Measurements from ENCODE around the gene TSTD1. TPM values are rescaled to one million over a fixed set of nuclear protein-coding genes. Genes with fewer than 3 reads are reported as not detected.

TSTD1 gene
- total RNA-seq, 1 donor from 2014 or later = 0.73 TPM

GRCh38 chr1:161079436-161080110, 40.8 kb upstream of the TSTD1 start:
- H3K4me3 Mint-ChIP-seq (ENCODE audit: unreplicated experiment) = no peak overlapping the region
- TF ChIP-seq, protein P1, sequence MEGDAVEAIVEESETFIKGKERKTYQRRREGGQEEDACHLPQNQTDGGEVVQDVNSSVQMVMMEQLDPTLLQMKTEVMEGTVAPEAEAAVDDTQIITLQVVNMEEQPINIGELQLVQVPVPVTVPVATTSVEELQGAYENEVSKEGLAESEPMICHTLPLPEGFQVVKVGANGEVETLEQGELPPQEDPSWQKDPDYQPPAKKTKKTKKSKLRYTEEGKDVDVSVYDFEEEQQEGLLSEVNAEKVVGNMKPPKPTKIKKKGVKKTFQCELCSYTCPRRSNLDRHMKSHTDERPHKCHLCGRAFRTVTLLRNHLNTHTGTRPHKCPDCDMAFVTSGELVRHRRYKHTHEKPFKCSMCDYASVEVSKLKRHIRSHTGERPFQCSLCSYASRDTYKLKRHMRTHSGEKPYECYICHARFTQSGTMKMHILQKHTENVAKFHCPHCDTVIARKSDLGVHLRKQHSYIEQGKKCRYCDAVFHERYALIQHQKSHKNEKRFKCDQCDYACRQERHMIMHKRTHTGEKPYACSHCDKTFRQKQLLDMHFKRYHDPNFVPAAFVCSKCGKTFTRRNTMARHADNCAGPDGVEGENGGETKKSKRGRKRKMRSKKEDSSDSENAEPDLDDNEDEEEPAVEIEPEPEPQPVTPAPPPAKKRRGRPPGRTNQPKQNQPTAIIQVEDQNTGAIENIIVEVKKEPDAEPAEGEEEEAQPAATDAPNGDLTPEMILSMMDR (IDR thresholded peaks at IDR 0.05) = no peak
- H3K27me3 Mint-ChIP-seq (ENCODE audit: unreplicated experiment) = no peaks in the 10 kb centered on the region
- H3K4me1 Mint-ChIP-seq (ENCODE audit: unreplicated experiment) = peaks cover 7% of the 10 kb centered on the region
- no peaks in the 10 kb centered on the region for H3K9me3 Mint-ChIP-seq (ENCODE audit: unreplicated experiment)
- no peak for DNase-seq (ENCODE audit: extremely low spot score, unreplicated experiment)
- no peak overlapping the region for H3K27ac Mint-ChIP-seq (ENCODE audit: unreplicated experiment)
- H3K36me3 Mint-ChIP-seq (ENCODE audit: unreplicated experiment) = no peaks in the 10 kb centered on the region

DNA sequence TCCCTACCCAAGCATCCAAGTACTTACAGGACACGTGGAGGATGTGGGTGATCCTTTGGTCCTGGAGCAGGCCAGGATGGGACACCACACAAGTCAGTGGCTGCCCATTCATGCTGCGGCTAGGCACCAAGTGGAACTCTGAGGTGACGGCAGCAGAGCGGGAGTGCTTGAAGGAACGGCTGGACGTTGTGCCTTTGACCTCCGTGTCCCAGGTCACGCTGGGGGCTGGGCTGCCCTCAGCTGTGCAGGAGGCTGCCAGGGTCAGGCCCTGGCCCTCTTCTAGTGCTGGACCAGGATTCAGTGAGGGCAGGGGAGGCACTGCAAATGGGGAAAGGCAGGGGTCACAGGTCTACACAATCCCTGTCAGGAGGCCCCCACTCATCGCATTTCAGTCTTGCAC, 38.7 kb upstream of the TSTD1 start:
- TF ChIP-seq, protein P1 (IDR thresholded peaks at IDR 0.05) = no peak
- no peak overlapping the region for H3K4me3 Mint-ChIP-seq (ENCODE audit: unreplicated experiment)
- no peak for DNase-seq (ENCODE audit: extremely low spot score, unreplicated experiment)
- no peak overlapping the region for H3K27ac Mint-ChIP-seq (ENCODE audit: unreplicated experiment)
- H3K4me1 Mint-ChIP-seq (ENCODE audit: unreplicated experiment) = no peaks in the 10 kb centered on the region
- H3K9me3 Mint-ChIP-seq (ENCODE audit: unreplicated experiment) = no peaks in the 10 kb centered on the region
- H3K36me3 Mint-ChIP-seq (ENCODE audit: unreplicated experiment) = no peaks in the 10 kb centered on the region
- H3K27me3 Mint-ChIP-seq (ENCODE audit: unreplicated experiment) = no peaks in the 10 kb centered on the region

- Mint-ChIP-seq H3K36me3 (ENCODE audit: unreplicated experiment) (no peaks in the 10 kb centered on the region), H3K27me3 (ENCODE audit: unreplicated experiment) (no peaks in the 10 kb centered on the region), H3K27ac (ENCODE audit: unreplicated experiment) (no peak overlapping the region), H3K9me3 (ENCODE audit: unreplicated experiment) (no peaks in the 10 kb centered on the region), H3K4me3 (ENCODE audit: unreplicated experiment) (no peak overlapping the region), H3K4me1 (ENCODE audit: unreplicated experiment) (no peaks in the 10 kb centered on the region)
- DNase-seq (ENCODE audit: extremely low spot score, unreplicated experiment) = no peak
- TF ChIP-seq, protein P1 (IDR thresholded peaks at IDR 0.05) = no peak
Observed at GRCh38 chr1:161076410-161076809, 37.6 kb upstream of the TSTD1 start.

GRCh38 chr1:161074676-161075368, 36.1 kb upstream of the TSTD1 start:
- Mint-ChIP-seq H3K4me3 (ENCODE audit: unreplicated experiment) (no peak overlapping the region), H3K27me3 (ENCODE audit: unreplicated experiment) (no peaks in the 10 kb centered on the region), H3K4me1 (ENCODE audit: unreplicated experiment) (no peaks in the 10 kb centered on the region), H3K9me3 (ENCODE audit: unreplicated experiment) (no peaks in the 10 kb centered on the region), H3K27ac (ENCODE audit: unreplicated experiment) (no peak overlapping the region), H3K36me3 (ENCODE audit: unreplicated experiment) (no peaks in the 10 kb centered on the region)
- DNase-seq (ENCODE audit: extremely low spot score, unreplicated experiment) = no peak
- TF ChIP-seq, protein P1 (IDR thresholded peaks at IDR 0.05) = no peak

GRCh38 chr1:161073474-161074121, 34.8 kb upstream of the TSTD1 start:
- Mint-ChIP-seq H3K4me1 (ENCODE audit: unreplicated experiment) (no peaks in the 10 kb centered on the region), H3K27me3 (ENCODE audit: unreplicated experiment) (no peaks in the 10 kb centered on the region), H3K27ac (ENCODE audit: unreplicated experiment) (no peak overlapping the region), H3K4me3 (ENCODE audit: unreplicated experiment) (no peak overlapping the region), H3K36me3 (ENCODE audit: unreplicated experiment) (no peaks in the 10 kb centered on the region), H3K9me3 (ENCODE audit: unreplicated experiment) (no peaks in the 10 kb centered on the region)
- no peak for DNase-seq (ENCODE audit: extremely low spot score, unreplicated experiment)
- TF ChIP-seq, protein P1 (IDR thresholded peaks at IDR 0.05) = no peak

Data from osteocyte (in vitro differentiated cells).